HG02798 (cell line): ENCODE results near the gene RPL22.

Source experiments
- ATAC-seq: cut with Tn5 transposase; IDR thresholded peaks from one replicate; pipeline ENCODE4 v1.9.1; 2021; ENCODE audit warnings: mild to moderate bottlenecking; ENCODE audit not compliant: unreplicated experiment, poor library complexity

RPL22 gene

GRCh38 chr1:6177681-6178380 lies 21.6 kb downstream of the RPL22 start:
- ATAC-seq: no peak

- ATAC-seq: no peak
Observed at GRCh38 chr1:6176779-6177178, 22.6 kb downstream of the RPL22 start.

- ATAC-seq: no peak
Observed at GRCh38 chr1:6175411-6175828, 24.0 kb downstream of the RPL22 start.

GRCh38 chr1:6174621-6175410 lies 24.6 kb downstream of the RPL22 start:
- no peak for ATAC-seq

GRCh38 chr1:6172549-6172948 lies 26.8 kb downstream of the RPL22 start:
- ATAC-seq: no peak

- ATAC-seq: no peak
Observed at GRCh38 chr1:6171548-6172124, 27.8 kb downstream of the RPL22 start.

GRCh38 chr1:6170742-6171201 lies 28.6 kb downstream of the RPL22 start:
- no peak for ATAC-seq

GRCh38 chr1:6170116-6170741 lies 29.2 kb downstream of the RPL22 start:
- ATAC-seq: no peak

GRCh38 chr1:6168947-6169586 lies 30.3 kb downstream of the RPL22 start:
- ATAC-seq: no peak

- ATAC-seq: no peak
Observed at GRCh38 chr1:6167391-6168303, 31.7 kb downstream of the RPL22 start.

- no peak for ATAC-seq
Observed at GRCh38 chr1:6166655-6167390, 32.6 kb downstream of the RPL22 start.

- ATAC-seq: no peak
Observed at GRCh38 chr1:6166221-6166620, 33.2 kb downstream of the RPL22 start.

GRCh38 chr1:6165441-6165985 lies 33.9 kb downstream of the RPL22 start:
- ATAC-seq: no peak

GRCh38 chr1:6165027-6165426 lies 34.4 kb downstream of the RPL22 start:
- ATAC-seq: no peak

- no peak for ATAC-seq
Observed at GRCh38 chr1:6163973-6164617, 35.3 kb downstream of the RPL22 start.

GRCh38 chr1:6163191-6163972 lies 36.0 kb downstream of the RPL22 start:
- ATAC-seq: no peak

- ATAC-seq: no peak
Observed at GRCh38 chr1:6162773-6163172, 36.6 kb downstream of the RPL22 start.
